CD14-positive monocyte (primary cell): ENCODE measurements around the gene NDUFS2. TPM values are rescaled to one million over a fixed set of nuclear protein-coding genes. Genes with fewer than 3 reads are reported as not detected.

Experiments
- DNase-seq, 3 donors: peaks; one replicate each; pipeline ENCODE4 v3.0.0-alpha.2; 2011 to 2022
- H2AFZ ChIP-seq: 2 replicates; pipeline ENCODE4 v1.6.0; 2012; ENCODE audit warnings: mild to moderate bottlenecking, low read depth, low read length, inconsistent platforms; ENCODE audit not compliant: insufficient read depth, poor library complexity, severe bottlenecking
- H3K27ac ChIP-seq, 2 donors: 1 replicate in 1 of 2; 2 replicates in 1 of 2; pipeline ENCODE4 v1.5.1; 2012 to 2013; ENCODE audit warnings: low read length in 2 of 2, control low read depth in 1 of 2, inconsistent platforms in 1 of 2, low read depth in 1 of 2, mild to moderate bottlenecking in 1 of 2
- H3K27me3 ChIP-seq, 2 donors: one replicate each; pipeline versions ENCODE4 v1.6.0 to v1.6.1; 2011 to 2013; ENCODE audit warnings: low read length in 2 of 2; ENCODE audit not compliant: control insufficient read depth in 2 of 2, insufficient read depth in 2 of 2
- H3K36me3 ChIP-seq, 2 donors: replicated peaks in 1 of 2; 1 replicate in 1 of 2; 2 replicates in 1 of 2; pipeline versions ENCODE4 v1.5.1 to v1.6.1; 2012 to 2013; ENCODE audit warnings: low read length in 2 of 2, control low read depth in 1 of 2, inconsistent platforms in 1 of 2, mild to moderate bottlenecking in 1 of 2; ENCODE audit not compliant: insufficient read depth in 2 of 2, control insufficient read depth in 1 of 2
- H3K4me1 ChIP-seq, 2 donors: 1 replicate in 1 of 2; 2 replicates in 1 of 2; pipeline versions ENCODE4 v1.5.1 to v1.6.1; 2012 to 2013; ENCODE audit warnings: low read length in 2 of 2, control low read depth in 1 of 2, inconsistent platforms in 1 of 2, mild to moderate bottlenecking in 1 of 2, moderate library complexity in 1 of 2; ENCODE audit not compliant: insufficient read depth in 2 of 2, control insufficient read depth in 1 of 2
- H3K4me2 ChIP-seq: replicated peaks from 2 replicates; pipeline ENCODE3; 2012; ENCODE audit warnings: low read length, moderate library complexity, mild to moderate bottlenecking; ENCODE audit not compliant: poor library complexity, severe bottlenecking; ENCODE audit errors: extremely low read depth
- H3K4me3 ChIP-seq, 3 experiments: fragments of 200-600 bp in 1 of 3; sonication (generic) in 1 of 3; replicated peaks in 1 of 3; 1 replicate in 2 of 3; 2 replicates in 1 of 3; pipeline ENCODE4 v1.5.1; 2011 to 2013; ENCODE audit warnings: low read length in 3 of 3, mild to moderate bottlenecking in 3 of 3, control low read depth in 2 of 3, low read depth in 2 of 3, inconsistent platforms in 1 of 3, moderate library complexity in 1 of 3
- H3K79me2 ChIP-seq: 2 replicates; pipeline ENCODE4 v1.6.0; 2012; ENCODE audit warnings: mild to moderate bottlenecking, control low read depth, inconsistent platforms, low read length, moderate library complexity; ENCODE audit not compliant: insufficient read depth
- H3K9ac ChIP-seq: 2 replicates; pipeline ENCODE4 v1.6.0; 2017; ENCODE audit warnings: low read length, mild to moderate bottlenecking; ENCODE audit not compliant: insufficient read depth, poor library complexity, severe bottlenecking
- H3K9me3 ChIP-seq, 2 donors: replicated peaks in 1 of 2; 1 replicate in 1 of 2; 2 replicates in 1 of 2; pipeline versions ENCODE4 v1.5.1 to v1.6.1; 2012 to 2013; ENCODE audit warnings: low read length in 2 of 2, control low read depth in 1 of 2; ENCODE audit not compliant: control insufficient read depth in 1 of 2, insufficient read depth in 1 of 2
- H4K20me1 ChIP-seq: 2 replicates; pipeline ENCODE4 v1.6.0; 2012; ENCODE audit warnings: mild to moderate bottlenecking, low read length, control low read depth, moderate library complexity; ENCODE audit not compliant: insufficient read depth
- H3K27ac Mint-ChIP-seq, 7 donors: one replicate each; pipeline ENCODE4 v1.8.0; 2020; ENCODE audit warnings: mild to moderate bottlenecking in 7 of 7, mixed read lengths in 7 of 7, moderate library complexity in 6 of 7, inconsistent platforms in 2 of 7
- H3K27me3 Mint-ChIP-seq, 3 donors: one replicate each; pipeline ENCODE4 v1.8.0; 2021 to 2022; ENCODE audit warnings: low read depth in 3 of 3, mild to moderate bottlenecking in 3 of 3, mixed read lengths in 3 of 3, moderate library complexity in 3 of 3, inconsistent platforms in 1 of 3
- H3K36me3 Mint-ChIP-seq, 2 donors: one replicate each; pipeline ENCODE4 v1.8.0; 2020; ENCODE audit warnings: mixed read lengths in 2 of 2, inconsistent platforms in 1 of 2, mild to moderate bottlenecking in 1 of 2
- H3K4me1 Mint-ChIP-seq: one replicate; pipeline ENCODE4 v1.8.0; 2020; ENCODE audit warnings: mild to moderate bottlenecking, mixed read lengths
- H3K4me3 Mint-ChIP-seq, 2 donors: one replicate each; pipeline ENCODE4 v1.8.0; 2020; ENCODE audit warnings: mild to moderate bottlenecking in 2 of 2, mixed read lengths in 2 of 2, moderate library complexity in 1 of 2
- H3K9me3 Mint-ChIP-seq, 7 donors: one replicate each; pipeline ENCODE4 v1.8.0; 2020 to 2022; ENCODE audit warnings: mixed read lengths in 7 of 7, mild to moderate bottlenecking in 6 of 7, moderate library complexity in 6 of 7, inconsistent platforms in 2 of 7
- WGBS: methylation state at CpG from one replicate; pipeline ENCODE4 v1.1.5; 2013; ENCODE audit warnings: missing lambda C conversion rate; ENCODE audit not compliant: insufficient coverage; 5-methylcytosine and 5-hydroxymethylcytosine counted together
- intact Hi-C, 2 donors: fragments of 100-400 bp; cut with micrococcal nuclease; formaldehyde crosslinking; loops; one replicate each; pipeline versions ENCODE4 v1.15.0 to v1.15.1; 2023
- polyA plus RNA-seq, 3 donors: library from polyadenylated mRNA; depleted of rRNA in 1 of 3; unstranded in 2 of 3; stranded (reverse) in 1 of 3; fragments of 300-500 nt in 2 of 3; fragments of >200 nt in 1 of 3; fragmentation: Illumina TruSeq in 2 of 3; gene quantifications; 1 replicate in 2 of 3; 2 replicates in 1 of 3; pipeline ENCODE4 v1.2.3, GENCODE V29; 2012 to 2021
- TF ChIP-seq, protein P1 (sequence below): fragments of 200-600 bp; IDR thresholded peaks from one replicate; pipeline ENCODE4 v1.8.0; 2022; ENCODE audit warnings: antibody characterized with exemption, mild to moderate bottlenecking

NDUFS2 gene
- polyA plus RNA-seq, 3 donors = 87.5 to 119 (median 101) TPM

DNA sequence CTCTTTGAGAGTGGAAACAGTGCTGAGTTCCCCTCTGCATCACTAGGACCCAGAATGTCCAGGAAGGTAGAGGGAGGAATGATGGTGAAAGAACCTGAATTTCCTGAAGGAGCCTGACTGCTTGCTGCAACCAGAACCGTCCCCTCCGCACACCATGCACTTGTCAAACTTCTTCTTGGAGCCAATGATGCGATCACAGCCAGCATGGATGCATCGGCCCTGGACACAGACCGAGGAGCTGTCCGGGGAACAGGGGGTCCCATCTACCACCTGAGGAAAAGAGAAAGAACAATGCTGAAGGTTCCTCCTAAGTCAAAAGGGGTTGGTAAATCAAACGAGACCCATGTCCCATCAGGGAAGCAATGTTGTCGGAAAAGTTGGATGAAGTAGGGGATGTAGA, 10.2 kb upstream of the NDUFS2 start:
- H4K20me1 ChIP-seq = no peaks in the 10 kb centered on the region
- peaks cover 59 to 63% of the 10 kb centered on the region in 2 donors for H3K4me1 ChIP-seq
- DNase-seq = no peak
- no peak overlapping the region for H3K4me3 ChIP-seq
- H3K79me2 ChIP-seq = no peaks in the 10 kb centered on the region
- H3K27ac ChIP-seq = no peak overlapping the region
- TF ChIP-seq, protein P1, sequence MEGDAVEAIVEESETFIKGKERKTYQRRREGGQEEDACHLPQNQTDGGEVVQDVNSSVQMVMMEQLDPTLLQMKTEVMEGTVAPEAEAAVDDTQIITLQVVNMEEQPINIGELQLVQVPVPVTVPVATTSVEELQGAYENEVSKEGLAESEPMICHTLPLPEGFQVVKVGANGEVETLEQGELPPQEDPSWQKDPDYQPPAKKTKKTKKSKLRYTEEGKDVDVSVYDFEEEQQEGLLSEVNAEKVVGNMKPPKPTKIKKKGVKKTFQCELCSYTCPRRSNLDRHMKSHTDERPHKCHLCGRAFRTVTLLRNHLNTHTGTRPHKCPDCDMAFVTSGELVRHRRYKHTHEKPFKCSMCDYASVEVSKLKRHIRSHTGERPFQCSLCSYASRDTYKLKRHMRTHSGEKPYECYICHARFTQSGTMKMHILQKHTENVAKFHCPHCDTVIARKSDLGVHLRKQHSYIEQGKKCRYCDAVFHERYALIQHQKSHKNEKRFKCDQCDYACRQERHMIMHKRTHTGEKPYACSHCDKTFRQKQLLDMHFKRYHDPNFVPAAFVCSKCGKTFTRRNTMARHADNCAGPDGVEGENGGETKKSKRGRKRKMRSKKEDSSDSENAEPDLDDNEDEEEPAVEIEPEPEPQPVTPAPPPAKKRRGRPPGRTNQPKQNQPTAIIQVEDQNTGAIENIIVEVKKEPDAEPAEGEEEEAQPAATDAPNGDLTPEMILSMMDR = no peak
- no peaks in the 10 kb centered on the region for H3K9me3 Mint-ChIP-seq
- H3K27me3 Mint-ChIP-seq = peaks cover 0 to 4% (median 2%) of the 10 kb centered on the region in 3 donors
- no peak overlapping the region for H3K4me2 ChIP-seq
- no peak overlapping the region for H3K9ac ChIP-seq
- H3K27me3 ChIP-seq = no peaks in the 10 kb centered on the region
- peak overlapping the region in 1 of 7 donors; percentile 30 for H3K27ac Mint-ChIP-seq
- H3K36me3 Mint-ChIP-seq = peaks cover 0 to 3% of the 10 kb centered on the region in 2 donors
- intact Hi-C loops = no loop called here
- H3K9me3 ChIP-seq = no peaks in the 10 kb centered on the region
- no peak overlapping the region for H2AFZ ChIP-seq
- 85% methylated on average over 6 of the region's 8 CpGs for WGBS
- peaks cover 67% of the 10 kb centered on the region for H3K4me1 Mint-ChIP-seq
- H3K36me3 ChIP-seq = no peaks in the 10 kb centered on the region
- H3K4me3 Mint-ChIP-seq = no peak overlapping the region

- H3K27me3 Mint-ChIP-seq = peaks cover 0 to 3% (median 2%) of the 10 kb centered on the region in 3 donors
- WGBS = 86% methylated on average over 7 of the region's 15 CpGs
- no peaks in the 10 kb centered on the region for H3K79me2 ChIP-seq
- peak overlapping the region; percentile 43 for H2AFZ ChIP-seq
- H3K36me3 Mint-ChIP-seq = no peaks in the 10 kb centered on the region
- intact Hi-C loops = no loop called here
- H3K9me3 Mint-ChIP-seq = no peaks in the 10 kb centered on the region
- H3K4me3 Mint-ChIP-seq = no peak overlapping the region
- H4K20me1 ChIP-seq = no peaks in the 10 kb centered on the region
- H3K4me1 Mint-ChIP-seq = peaks cover 63% of the 10 kb centered on the region
- no peak overlapping the region for H3K4me2 ChIP-seq
- peak; percentile 63 to 81 (median 74) for DNase-seq
- peak overlapping the region in 1 of 2 donors; percentile 22 for H3K27ac ChIP-seq
- H3K9ac ChIP-seq = no peak overlapping the region
- H3K36me3 ChIP-seq = no peaks in the 10 kb centered on the region
- no peak overlapping the region for H3K4me3 ChIP-seq
- H3K9me3 ChIP-seq = no peaks in the 10 kb centered on the region
- H3K4me1 ChIP-seq = peaks cover 51 to 55% of the 10 kb centered on the region in 2 donors
- TF ChIP-seq, protein P1 = peak; percentile 84
- peak overlapping the region in 5 of 7 donors; percentile 18 to 81 (median 35) for H3K27ac Mint-ChIP-seq
- no peaks in the 10 kb centered on the region for H3K27me3 ChIP-seq
Observed at GRCh38 chr1:161192476-161193465, 9.4 kb upstream of the NDUFS2 start.
